HepG2 (cell line): ENCODE measurements around the gene DCDC2C.

Experiments
- MAFK ChIP-seq, 2 experiments: IDR thresholded peaks in 1 of 2; conservative IDR thresholded peaks in 1 of 2; 2 replicates each; pipeline ENCODE4 v1.6.1; 2011; ENCODE audit warnings: improper control_type of control experiment in 2 of 2, low read length in 2 of 2
- RAD21 ChIP-seq: fragments of 450-650 bp; formaldehyde crosslinking; IDR thresholded peaks from 2 replicates; pipeline ENCODE4 v1.5.0; 2020; ENCODE audit warnings: mild to moderate bottlenecking
- RFX5 ChIP-seq: IDR thresholded peaks from 2 replicates; pipeline ENCODE4 v1.6.1; 2011; ENCODE audit warnings: low read depth, low read length, improper control_type of control experiment
- SMAD3 ChIP-seq: sonication (generic); formaldehyde crosslinking; IDR thresholded peaks from 2 replicates; pipeline ENCODE4 v1.4.0; 2020; ENCODE audit warnings: missing genetic modification reagents
- TF ChIP-seq, protein P1 (sequence below), 2 experiments: IDR thresholded peaks; 2 replicates each; pipeline ENCODE4 v1.6.1; 2011 to 2012; ENCODE audit warnings: low read length in 2 of 2, borderline replicate concordance in 1 of 2, low read depth in 1 of 2, mild to moderate bottlenecking in 1 of 2, moderate library complexity in 1 of 2
- TF ChIP-seq, protein P2 (sequence below): sonication (generic); formaldehyde crosslinking; IDR thresholded peaks from 2 replicates; pipeline ENCODE4 v1.8.1; 2023; ENCODE audit warnings: missing genetic modification reagents, mild to moderate bottlenecking, borderline replicate concordance
- TF ChIP-seq, protein P3 (sequence below): sonication (generic); formaldehyde crosslinking; IDR thresholded peaks from 2 replicates; pipeline ENCODE4 v1.4.0; 2020; ENCODE audit warnings: missing genetic modification reagents
- TF ChIP-seq, protein P4 (sequence below), 2 experiments: sonication (generic) in 1 of 2; formaldehyde crosslinking in 1 of 2; IDR thresholded peaks; 2 replicates each; pipeline versions ENCODE4 v1.4.0 to v1.6.1; 2016 to 2020; ENCODE audit warnings: borderline replicate concordance in 1 of 2, low read depth in 1 of 2, mild to moderate bottlenecking in 1 of 2, missing genetic modification reagents in 1 of 2

DNA sequence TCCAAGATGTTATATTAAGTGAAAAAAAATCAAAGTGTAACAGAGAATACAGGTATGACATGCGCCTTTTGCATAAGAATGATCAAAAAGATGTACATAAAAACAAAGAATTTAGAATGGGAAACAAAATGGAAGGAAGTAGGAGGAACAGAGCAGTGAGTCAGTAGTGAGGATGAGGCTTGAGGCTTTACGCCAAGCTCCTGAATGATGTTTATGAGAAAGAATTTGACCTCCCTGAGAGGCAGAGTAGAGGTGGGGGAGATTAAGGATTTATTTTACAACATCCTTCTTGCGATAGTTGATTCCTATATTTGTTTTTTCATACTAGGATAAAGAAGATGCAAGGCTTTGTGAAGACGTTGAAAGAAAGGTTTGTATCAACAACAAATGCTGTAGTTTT, 81.4 kb downstream of the DCDC2C start:
- TF ChIP-seq, protein P1, sequence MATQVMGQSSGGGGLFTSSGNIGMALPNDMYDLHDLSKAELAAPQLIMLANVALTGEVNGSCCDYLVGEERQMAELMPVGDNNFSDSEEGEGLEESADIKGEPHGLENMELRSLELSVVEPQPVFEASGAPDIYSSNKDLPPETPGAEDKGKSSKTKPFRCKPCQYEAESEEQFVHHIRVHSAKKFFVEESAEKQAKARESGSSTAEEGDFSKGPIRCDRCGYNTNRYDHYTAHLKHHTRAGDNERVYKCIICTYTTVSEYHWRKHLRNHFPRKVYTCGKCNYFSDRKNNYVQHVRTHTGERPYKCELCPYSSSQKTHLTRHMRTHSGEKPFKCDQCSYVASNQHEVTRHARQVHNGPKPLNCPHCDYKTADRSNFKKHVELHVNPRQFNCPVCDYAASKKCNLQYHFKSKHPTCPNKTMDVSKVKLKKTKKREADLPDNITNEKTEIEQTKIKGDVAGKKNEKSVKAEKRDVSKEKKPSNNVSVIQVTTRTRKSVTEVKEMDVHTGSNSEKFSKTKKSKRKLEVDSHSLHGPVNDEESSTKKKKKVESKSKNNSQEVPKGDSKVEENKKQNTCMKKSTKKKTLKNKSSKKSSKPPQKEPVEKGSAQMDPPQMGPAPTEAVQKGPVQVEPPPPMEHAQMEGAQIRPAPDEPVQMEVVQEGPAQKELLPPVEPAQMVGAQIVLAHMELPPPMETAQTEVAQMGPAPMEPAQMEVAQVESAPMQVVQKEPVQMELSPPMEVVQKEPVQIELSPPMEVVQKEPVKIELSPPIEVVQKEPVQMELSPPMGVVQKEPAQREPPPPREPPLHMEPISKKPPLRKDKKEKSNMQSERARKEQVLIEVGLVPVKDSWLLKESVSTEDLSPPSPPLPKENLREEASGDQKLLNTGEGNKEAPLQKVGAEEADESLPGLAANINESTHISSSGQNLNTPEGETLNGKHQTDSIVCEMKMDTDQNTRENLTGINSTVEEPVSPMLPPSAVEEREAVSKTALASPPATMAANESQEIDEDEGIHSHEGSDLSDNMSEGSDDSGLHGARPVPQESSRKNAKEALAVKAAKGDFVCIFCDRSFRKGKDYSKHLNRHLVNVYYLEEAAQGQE (IDR thresholded peaks at IDR 0.05; ENCODE audit: borderline replicate concordance in 1 of 2, low read depth in 1 of 2, low read length in 2 of 2), result no peak
- TF ChIP-seq, protein P2, sequence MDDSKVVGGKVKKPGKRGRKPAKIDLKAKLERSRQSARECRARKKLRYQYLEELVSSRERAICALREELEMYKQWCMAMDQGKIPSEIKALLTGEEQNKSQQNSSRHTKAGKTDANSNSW, result no peak
- TF ChIP-seq MAFK (conservative IDR thresholded peaks at IDR 0.05 in 1 of 2, IDR thresholded peaks at IDR 0.05 in 1 of 2; ENCODE audit: low read length in 2 of 2) (no peak), RAD21 (CRISPR knock-in tag) (no peak), RFX5 (no peak), SMAD3 (CRISPR knock-in tag) (no peak)
- TF ChIP-seq, protein P3, sequence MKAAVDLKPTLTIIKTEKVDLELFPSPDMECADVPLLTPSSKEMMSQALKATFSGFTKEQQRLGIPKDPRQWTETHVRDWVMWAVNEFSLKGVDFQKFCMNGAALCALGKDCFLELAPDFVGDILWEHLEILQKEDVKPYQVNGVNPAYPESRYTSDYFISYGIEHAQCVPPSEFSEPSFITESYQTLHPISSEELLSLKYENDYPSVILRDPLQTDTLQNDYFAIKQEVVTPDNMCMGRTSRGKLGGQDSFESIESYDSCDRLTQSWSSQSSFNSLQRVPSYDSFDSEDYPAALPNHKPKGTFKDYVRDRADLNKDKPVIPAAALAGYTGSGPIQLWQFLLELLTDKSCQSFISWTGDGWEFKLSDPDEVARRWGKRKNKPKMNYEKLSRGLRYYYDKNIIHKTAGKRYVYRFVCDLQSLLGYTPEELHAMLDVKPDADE (CRISPR knock-in tag), result no peak
- TF ChIP-seq, protein P4, sequence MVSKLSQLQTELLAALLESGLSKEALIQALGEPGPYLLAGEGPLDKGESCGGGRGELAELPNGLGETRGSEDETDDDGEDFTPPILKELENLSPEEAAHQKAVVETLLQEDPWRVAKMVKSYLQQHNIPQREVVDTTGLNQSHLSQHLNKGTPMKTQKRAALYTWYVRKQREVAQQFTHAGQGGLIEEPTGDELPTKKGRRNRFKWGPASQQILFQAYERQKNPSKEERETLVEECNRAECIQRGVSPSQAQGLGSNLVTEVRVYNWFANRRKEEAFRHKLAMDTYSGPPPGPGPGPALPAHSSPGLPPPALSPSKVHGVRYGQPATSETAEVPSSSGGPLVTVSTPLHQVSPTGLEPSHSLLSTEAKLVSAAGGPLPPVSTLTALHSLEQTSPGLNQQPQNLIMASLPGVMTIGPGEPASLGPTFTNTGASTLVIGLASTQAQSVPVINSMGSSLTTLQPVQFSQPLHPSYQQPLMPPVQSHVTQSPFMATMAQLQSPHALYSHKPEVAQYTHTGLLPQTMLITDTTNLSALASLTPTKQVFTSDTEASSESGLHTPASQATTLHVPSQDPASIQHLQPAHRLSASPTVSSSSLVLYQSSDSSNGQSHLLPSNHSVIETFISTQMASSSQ (IDR thresholded peaks at IDR 0.05; ENCODE audit: low read depth), result no peak
- TF ChIP-seq, protein P4 (CRISPR knock-in tag; IDR thresholded peaks at IDR 0.05; ENCODE audit: borderline replicate concordance), result no peak
